HepG2 (cell line): Measurements from ENCODE around the gene SBK2. TPM values are rescaled to one million over a fixed set of nuclear protein-coding genes. Genes with fewer than 3 reads are reported as not detected.
A peak's percentile ranks its signal among the peaks of the same experiment; 100 is the strongest.
"Not testable (repeated sequence)": the region's sequence is repeated elsewhere in the genome, so short reads cannot be mapped to it uniquely, and the experiment has no call there.

Experiments used
- ATAC-seq: fragments of 200-7000 bp; cut with Tn5 transposase; 3 replicates; pipeline ENCODE4 v1.9.1; 2020; ENCODE audit warnings: mild to moderate bottlenecking, moderate library complexity
- BruUV-seq: library from RNA; stranded (reverse); fragments of 400-500 nt; replicated peaks from 2 replicates; lab custom pipeline; 2021; lab: Mats Ljungman, UMichigan
- CTCF ChIA-PET: fragments of 300-600 bp; formaldehyde crosslinking; extraction: SDS; loops from one replicate; lab custom pipeline; 2021; ENCODE audit warnings: low total read pairs, inconsistent platforms, low intra/inter-chr PET ratio; lab: Yijun Ruan, JAX
- POLR2A ChIA-PET: fragments of 350-600 bp; sonication (Branson Sonifier 250); formaldehyde crosslinking; loops from one replicate; lab custom pipeline; 2020; ENCODE audit warnings: antibody characterized with exemption, inconsistent platforms; lab: Yijun Ruan, JAX
- DNase-seq: peaks from one replicate; pipeline ENCODE4 v3.0.0-alpha.2; 2015; ENCODE audit warnings: low spot score
- FAIRE-seq: peaks from 3 replicates; lab custom pipeline; 2011; peaks lifted over from hg19 to GRCh38; lab: Jason Lieb, UNC
- H2AFZ ChIP-seq: one replicate; pipeline ENCODE4 v1.6.1; 2011; ENCODE audit warnings: low read length, inconsistent platforms
- H3K27ac ChIP-seq: fragments of 300-600 bp; 3 replicates; pipeline ENCODE4 v1.8.0; 2011; ENCODE audit warnings: mixed run types, mild to moderate bottlenecking, mixed read lengths, low read length, inconsistent platforms; ENCODE audit not compliant: insufficient read depth; ENCODE audit errors: extremely low read length
- H3K27me3 ChIP-seq, 2 experiments: fragments of 200-600 bp in 1 of 2; 2 replicates in 1 of 2; 3 replicates in 1 of 2; pipeline versions ENCODE4 v1.6.0 to v1.8.0; 2011; ENCODE audit warnings: low read length in 2 of 2, mild to moderate bottlenecking in 2 of 2, moderate library complexity in 2 of 2, inconsistent platforms in 1 of 2; ENCODE audit not compliant: insufficient read depth in 2 of 2, control insufficient read depth in 1 of 2
- H3K36me3 ChIP-seq, 2 experiments: fragments of 200-600 bp in 1 of 2; replicated peaks in 1 of 2; 2 replicates in 1 of 2; 3 replicates in 1 of 2; pipeline versions ENCODE4 v1.5.1 to v1.8.0; 2011; ENCODE audit warnings: low read length in 2 of 2, inconsistent platforms in 1 of 2; ENCODE audit not compliant: insufficient read depth in 2 of 2, control insufficient read depth in 1 of 2
- H3K4me1 ChIP-seq: 2 replicates; pipeline ENCODE4 v1.5.1; 2012; ENCODE audit warnings: low read length, inconsistent platforms; ENCODE audit not compliant: insufficient read depth
- H3K4me2 ChIP-seq: 2 replicates; pipeline ENCODE4 v1.6.0; 2011; ENCODE audit warnings: low read depth, low read length, inconsistent platforms
- H3K4me3 ChIP-seq, 3 experiments: fragments of 200-600 bp in 1 of 3; sonication (generic), shearing (Covaris generic) in 1 of 3; replicated peaks in 1 of 3; 2 replicates each; pipeline ENCODE4 v1.5.1; 2011 to 2016; ENCODE audit warnings: low read length in 3 of 3, inconsistent platforms in 2 of 3, low read depth in 2 of 3, mild to moderate bottlenecking in 2 of 3, control low read depth in 1 of 3, mixed read lengths in 1 of 3; ENCODE audit not compliant: insufficient read depth in 1 of 3
- H3K79me2 ChIP-seq: one replicate; pipeline ENCODE4 v1.6.1; 2011; ENCODE audit warnings: low read length, inconsistent platforms; ENCODE audit not compliant: insufficient read depth
- H3K9ac ChIP-seq: 2 replicates; pipeline ENCODE4 v1.6.0; 2011; ENCODE audit warnings: mild to moderate bottlenecking, low read depth, low read length, inconsistent platforms; ENCODE audit not compliant: insufficient read depth
- H3K9me3 ChIP-seq: 2 replicates; pipeline ENCODE4 v1.5.1; 2012; ENCODE audit warnings: mild to moderate bottlenecking, low read length
- H4K20me1 ChIP-seq: 2 replicates; pipeline ENCODE4 v1.6.0; 2011; ENCODE audit warnings: inconsistent platforms, mild to moderate bottlenecking, low read length, moderate library complexity; ENCODE audit not compliant: insufficient read depth
- ZNF770 ChIP-seq: sonication (generic); formaldehyde crosslinking; IDR thresholded peaks from 2 replicates; pipeline ENCODE4 v1.5.0; 2020; ENCODE audit warnings: mild to moderate bottlenecking, missing genetic modification reagents
- WGBS: methylation state at CpG from one replicate; pipeline ENCODE4 v1.1.6; 2017; ENCODE audit warnings: low lambda C conversion rate; 5-methylcytosine and 5-hydroxymethylcytosine counted together
- in situ Hi-C: cut with HindIII; loops from 2 replicates; pipeline ENCODE4 v1.10.0; 2017; ENCODE audit warnings: low pct_unique_long_range_greater_than_20kb; ENCODE audit not compliant: extremely low pct_ligation_motif_present
- intact Hi-C: fragments of 100-400 bp; cut with micrococcal nuclease; formaldehyde crosslinking; loops from one replicate; pipeline ENCODE4 v1.10.0; 2022; ENCODE audit not compliant: unreplicated experiment
- polyA plus RNA-seq, 8 experiments: library from polyadenylated mRNA; depleted of rRNA in 3 of 8; stranded (reverse) in 7 of 8; unstranded in 1 of 8; fragments of >200 nt; fragmentation: Illumina TruSeq in 4 of 8; extraction: Trizol in 4 of 8; gene quantifications; 2 replicates each; pipeline versions ENCODE4 v1.2.1 to v1.2.3, GENCODE V29; 2011 to 2016; ENCODE audit warnings: low read depth in 4 of 8, missing spikeins in 1 of 8, mixed read lengths in 1 of 8; ENCODE audit not compliant: insufficient read depth in 1 of 8
- total RNA-seq, 5 experiments: library from RNA; depleted of rRNA; stranded (reverse); fragments of >200 nt; fragmentation: Illumina TruSeq; extraction: Trizol; gene quantifications; 2 replicates each; pipeline ENCODE4 v1.2.3, GENCODE V29; 2016; ENCODE audit warnings: low read depth in 1 of 5

Gene SBK2
- total and polyA plus RNA-seq, 2 of the 13 experiments (the other 11 are each of a cell fraction or from before 2014, with no cell fraction given), result 0.24 TPM; not detected in 1

- 66% methylated on average over 6 of the region's 6 CpGs for WGBS
- H3K4me1 ChIP-seq, FAIRE-seq, H3K27me3 ChIP-seq, H3K4me3 ChIP-seq, BruUV-seq, DNase-seq, H2AFZ ChIP-seq, ATAC-seq, intact Hi-C loops, H3K79me2 ChIP-seq, H3K4me2 ChIP-seq, H3K27ac ChIP-seq, in situ Hi-C loops, H4K20me1 ChIP-seq, CTCF ChIA-PET, H3K9ac ChIP-seq: not testable (repeated sequence)
- POLR2A ChIA-PET, result interaction anchor here (1.4 kb wide), 1 partner anchor 24 kb away, joined by 3 read pairs; no protein-coding TSS in a partner anchor
- peak; percentile 49; the same call in 1 of the 2 replicates for TF ChIP-seq ZNF770 (CRISPR knock-in tag)
- TF ChIP-seq, all 625 proteins: peak for 1; not testable (repeated sequence) for 624
- not testable (repeated sequence) for H3K36me3 ChIP-seq, H3K9me3 ChIP-seq
Observed at GRCh38 chr19:55573929-55574328, 37.0 kb upstream of the SBK2 start.

GRCh38 chr19:55569477-55569876 lies 32.5 kb upstream of the SBK2 start:
- H3K4me1 ChIP-seq, H3K4me2 ChIP-seq, ATAC-seq, H2AFZ ChIP-seq, DNase-seq, H3K27ac ChIP-seq, intact Hi-C loops, in situ Hi-C loops, H3K27me3 ChIP-seq, H3K36me3 ChIP-seq, FAIRE-seq, H3K79me2 ChIP-seq, H3K9me3 ChIP-seq, H3K9ac ChIP-seq, H4K20me1 ChIP-seq, H3K4me3 ChIP-seq, POLR2A ChIA-PET, BruUV-seq, CTCF ChIA-PET: not testable (repeated sequence)
- 80% methylated on average over 4 of the region's 5 CpGs for WGBS
